ENCODE results near the gene SDK1. TPM values are rescaled to one million over a fixed set of nuclear protein-coding genes. Genes with fewer than 3 reads are reported as not detected.

The SDK1 gene
- total RNA-seq, 4 donors from 2014 or later: 2.0 to 9.3 (median 3.8) TPM

GRCh38 chr7:4054158-4054557 is 753.1 kb downstream of the SDK1 start:
- no peak for TF ChIP-seq CTCF (IDR thresholded peaks at IDR 0.05)
- TF ChIP-seq POLR2A (IDR thresholded peaks at IDR 0.05): no peak

GRCh38 chr7:4056552-4057288 is 755.7 kb downstream of the SDK1 start:
- Histone ChIP-seq H3K4me3 (no peak overlapping the region), H3K27me3 (peaks cover 0 to 14% (median 0%) of the 10 kb centered on the region in 4 donors), H3K9me3 (peaks cover 0 to 10% (median 0%) of the 10 kb centered on the region in 3 donors), H3K27ac (no peak overlapping the region), H3K36me3 (no peaks in the 10 kb centered on the region), H3K4me1 (no peaks in the 10 kb centered on the region)
- no peak for DNase-seq
- no peak for TF ChIP-seq CTCF (IDR thresholded peaks at IDR 0.05)
- intact Hi-C loops (cut with DNase I): no loop called here
- 89 to 90% methylated on average over 6 to 8 of the region's 19 CpGs for WGBS, 2 donors

More at GRCh38 chr7:4054158-4054557, 753.1 kb downstream of the SDK1 start:
- Histone ChIP-seq H3K27ac (no peak overlapping the region), H3K4me3 (no peak overlapping the region), H3K27me3 (peaks cover 0 to 17% (median 0%) of the 10 kb centered on the region in 4 donors), H3K9me3 (peaks cover 0 to 10% (median 0%) of the 10 kb centered on the region in 3 donors), H3K36me3 (no peaks in the 10 kb centered on the region), H3K4me1 (no peaks in the 10 kb centered on the region)
- DNase-seq: no peak
- WGBS, 2 donors: 71 to 78% methylated on average over 6 of the region's 6 CpGs
- intact Hi-C loops (cut with DNase I): no loop called here

- no peak for DNase-seq
- WGBS, 2 donors: 80 to 86% methylated on average over 1 of the region's 1 CpG
- TF ChIP-seq POLR2A (IDR thresholded peaks at IDR 0.05): no peak
- no peak for TF ChIP-seq CTCF (IDR thresholded peaks at IDR 0.05)
- Histone ChIP-seq H3K36me3 (no peaks in the 10 kb centered on the region), H3K4me3 (no peak overlapping the region), H3K27me3 (peaks cover 0 to 14% (median 0%) of the 10 kb centered on the region in 4 donors), H3K9me3 (peaks cover 0 to 10% (median 0%) of the 10 kb centered on the region in 3 donors), H3K4me1 (no peaks in the 10 kb centered on the region), H3K27ac (no peak overlapping the region)
- intact Hi-C loops (cut with DNase I): no loop called here
These were observed 756.2 kb downstream of the SDK1 start for GRCh38 chr7:4057289-4057616.

- Histone ChIP-seq H3K4me3 (no peak overlapping the region), H3K4me1 (no peaks in the 10 kb centered on the region), H3K9me3 (peaks cover 0 to 10% (median 0%) of the 10 kb centered on the region in 3 donors), H3K27ac (no peak overlapping the region), H3K27me3 (peaks cover 0 to 13% (median 0%) of the 10 kb centered on the region in 4 donors), H3K36me3 (no peaks in the 10 kb centered on the region)
- 75% methylated on average over 1 of the region's 1 CpG for WGBS, 2 donors
- no peak for DNase-seq
- TF ChIP-seq POLR2A (IDR thresholded peaks at IDR 0.05): no peak
- TF ChIP-seq CTCF (IDR thresholded peaks at IDR 0.05): no peak
- intact Hi-C loops (cut with DNase I): no loop called here
These were observed 757.1 kb downstream of the SDK1 start for GRCh38 chr7:4058158-4058557.

GRCh38 chr7:4065190-4065589 is 764.1 kb downstream of the SDK1 start:
- Histone ChIP-seq H3K36me3 (no peaks in the 10 kb centered on the region), H3K4me3 (no peak overlapping the region), H3K27ac (no peak overlapping the region), H3K27me3 (no peaks in the 10 kb centered on the region), H3K9me3 (no peaks in the 10 kb centered on the region), H3K4me1 (no peaks in the 10 kb centered on the region)
- 37 to 44% methylated on average over 5 of the region's 5 CpGs for WGBS, 2 donors
- intact Hi-C loops (cut with DNase I): no loop called here
- DNase-seq: no peak
- TF ChIP-seq POLR2A (IDR thresholded peaks at IDR 0.05): no peak
- no peak for TF ChIP-seq CTCF (IDR thresholded peaks at IDR 0.05)
